NCI-H2107 treated with DMSO at 0.1 percent for 48 hours (cell line): ENCODE measurements around the gene SUSD4.

Source experiments
- DNase-seq: peaks from one replicate; lab custom pipeline; 2025; ENCODE audit not compliant: unreplicated experiment; lab: John Stamatoyannopoulos, UW

The SUSD4 gene

DNA sequence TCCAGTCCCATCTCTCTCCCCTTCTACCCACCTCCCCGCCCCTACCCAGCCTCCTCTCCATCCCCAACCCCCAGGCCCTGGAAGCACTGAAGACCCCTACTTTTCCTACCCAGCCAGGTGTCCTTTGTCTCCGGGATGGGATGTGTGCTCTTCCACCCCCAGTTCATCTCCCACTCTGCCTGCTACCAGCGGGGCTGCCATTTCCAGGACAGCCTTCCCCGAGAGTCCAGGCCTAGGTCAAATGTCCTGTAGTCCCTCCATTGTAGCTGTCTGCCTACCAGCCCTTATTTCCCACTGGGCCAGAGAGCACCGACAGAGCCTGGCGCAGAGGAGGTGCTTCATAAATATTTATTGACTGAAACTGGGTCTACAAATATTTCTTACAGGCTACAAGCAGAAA, 148.9 kb downstream of the SUSD4 start:
- DNase-seq, result no peak

DNA sequence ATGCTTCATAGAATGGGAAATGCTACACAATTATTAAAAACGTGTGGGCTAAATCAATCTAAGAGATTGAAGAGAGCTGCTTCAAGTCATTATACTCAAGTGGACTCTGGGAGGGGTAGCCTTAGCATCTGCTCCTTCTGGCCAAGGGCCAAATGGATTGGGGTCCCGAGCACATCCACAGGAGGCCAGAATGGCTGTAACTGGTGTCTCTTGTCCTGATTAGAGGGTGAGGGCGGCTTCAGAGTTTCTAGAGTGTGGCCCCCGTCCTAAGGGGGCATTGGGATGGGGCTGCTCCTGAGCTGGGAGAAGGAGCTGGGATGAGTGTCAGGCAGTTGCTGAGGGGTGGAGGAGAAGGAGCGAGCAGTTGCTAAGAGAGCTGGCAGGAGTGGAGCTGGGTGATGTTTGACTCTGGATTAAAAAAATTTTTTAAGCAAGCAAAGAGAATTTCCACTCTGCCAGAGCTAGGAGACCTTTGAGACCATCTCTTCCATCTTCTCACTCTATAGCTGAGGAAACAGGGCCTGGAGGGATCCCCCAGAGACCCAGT, 149.6 kb downstream of the SUSD4 start:
- no peak for DNase-seq

DNA sequence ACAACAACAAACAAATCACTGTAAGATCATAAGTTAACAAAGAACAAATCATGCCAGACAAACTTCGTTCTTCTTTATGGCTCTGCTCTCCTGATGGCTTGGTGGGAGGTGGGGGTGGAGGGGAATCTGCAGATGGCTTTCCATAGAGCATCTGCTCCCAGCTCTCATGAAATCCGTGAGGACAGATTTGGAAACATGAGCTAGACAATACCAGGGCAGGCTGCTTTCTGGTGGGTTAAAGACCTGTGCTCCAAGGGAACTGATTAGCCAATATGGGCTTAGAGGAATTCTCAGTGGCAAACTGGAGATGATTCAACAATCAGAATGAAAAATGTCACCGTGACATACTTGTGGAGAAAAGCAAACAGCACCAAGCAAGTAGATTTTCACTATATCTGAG, 151.5 kb downstream of the SUSD4 start:
- no peak for DNase-seq

DNA sequence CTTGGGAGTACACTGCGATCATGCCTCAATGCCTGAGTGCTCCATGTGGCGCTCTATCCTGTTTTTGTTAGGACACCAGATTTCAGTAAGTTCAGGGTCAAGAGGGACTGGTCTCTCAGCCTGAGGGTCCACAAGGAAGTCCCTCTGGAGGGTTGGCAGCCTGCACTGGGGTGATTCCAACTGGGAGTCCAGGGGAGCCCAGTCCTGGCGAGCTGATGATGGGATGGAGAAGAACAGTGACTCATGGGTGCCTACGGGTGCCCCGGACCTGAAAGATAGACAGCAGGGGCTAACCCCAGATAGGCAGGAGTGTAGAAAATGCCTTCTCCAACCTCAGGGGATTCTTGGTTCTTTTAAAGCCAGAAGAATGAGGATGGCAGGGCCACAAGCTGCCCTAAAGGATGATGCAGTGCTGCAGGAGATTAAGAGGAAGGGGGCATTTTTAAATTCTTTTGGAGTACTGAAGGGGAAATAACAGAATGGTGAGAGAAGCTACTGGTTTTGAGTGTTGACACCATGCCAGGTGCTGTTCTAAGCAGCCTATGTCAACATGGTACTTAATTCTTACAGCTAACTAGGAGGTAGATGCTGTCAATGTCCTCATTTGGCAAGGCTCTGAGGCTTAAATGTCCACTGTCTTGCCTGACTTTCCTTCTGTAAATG, 152.5 kb downstream of the SUSD4 start:
- DNase-seq, result no peak

DNA sequence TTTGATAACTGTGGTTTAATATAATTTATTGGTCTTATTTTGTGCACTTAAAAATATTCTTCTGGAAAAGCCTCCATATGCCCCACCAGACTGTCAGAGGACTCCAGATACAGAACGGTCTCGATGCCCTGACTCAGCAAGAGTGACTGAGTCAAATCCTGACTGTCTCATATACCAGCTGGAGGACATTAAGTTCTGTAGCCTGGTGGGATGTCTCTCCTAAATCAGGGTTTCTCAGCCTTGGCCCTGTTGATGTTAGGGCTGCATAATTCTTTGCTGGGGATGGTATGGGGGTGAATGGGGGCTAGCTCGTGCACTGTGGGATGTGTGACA, 153.2 kb downstream of the SUSD4 start:
- no peak for DNase-seq

DNA sequence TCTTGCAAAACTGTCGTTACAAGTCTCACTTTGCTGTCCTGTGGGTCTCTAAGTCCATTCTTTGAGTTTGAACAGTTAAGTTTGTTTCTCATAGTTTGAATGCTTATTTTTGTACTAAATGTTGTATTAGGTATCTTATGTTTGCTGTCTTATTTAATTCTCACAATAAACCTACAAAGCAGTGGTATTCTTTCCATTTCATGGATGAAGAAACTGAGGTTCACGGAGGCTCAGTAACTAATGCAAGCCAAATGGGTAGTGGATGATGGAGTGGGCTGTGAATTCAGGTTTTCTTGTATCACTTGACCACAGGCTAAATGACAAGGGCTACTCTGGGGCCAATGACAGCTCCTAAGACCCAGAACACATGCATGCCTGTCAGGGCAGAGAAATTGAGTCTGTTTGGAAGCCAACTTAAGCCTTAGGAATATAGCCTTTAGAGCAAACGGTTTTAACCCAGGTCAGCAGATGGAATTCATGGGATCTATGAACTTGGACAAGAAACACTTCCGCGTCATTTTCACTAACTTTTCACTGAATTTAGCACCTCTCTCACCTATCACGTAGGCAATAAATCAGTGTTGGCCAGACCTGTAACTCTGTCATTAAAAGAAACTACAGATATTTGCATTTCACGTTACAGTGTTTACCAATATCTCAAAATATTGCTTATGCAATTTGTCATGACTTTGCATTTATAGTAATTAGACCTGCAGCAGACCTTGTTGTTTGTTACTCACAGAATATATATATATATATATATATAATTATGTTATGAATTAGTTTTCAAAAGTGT, 153.8 kb downstream of the SUSD4 start:
- no peak for DNase-seq

DNA sequence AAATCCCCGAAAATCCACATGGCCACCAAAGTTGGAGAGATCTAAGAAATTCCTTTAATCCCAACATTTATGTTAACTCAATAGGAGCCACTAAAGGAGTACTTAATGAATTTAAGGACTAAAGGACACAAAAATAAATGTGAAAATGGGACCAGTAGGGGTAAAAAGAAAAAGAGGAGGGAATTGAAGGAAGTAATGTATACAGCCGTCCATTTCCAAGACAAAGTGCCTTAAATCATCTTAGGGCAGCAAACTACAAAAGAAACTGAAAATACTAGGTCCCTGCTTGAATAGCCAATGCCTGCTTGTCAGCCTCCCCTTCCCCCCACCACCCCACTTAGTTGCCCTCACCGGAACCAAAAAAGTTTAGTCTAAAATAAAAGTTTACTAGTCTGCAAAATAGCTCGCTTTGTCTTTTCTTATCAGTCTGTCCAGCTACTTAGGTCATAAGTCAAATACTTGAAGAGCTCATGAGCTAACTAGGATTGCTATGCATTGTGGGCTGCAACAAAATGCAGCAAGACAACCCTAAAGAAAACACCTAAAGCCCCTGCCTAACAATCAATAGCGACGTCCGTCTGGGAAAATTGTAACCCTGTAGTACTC, 154.6 kb downstream of the SUSD4 start:
- DNase-seq, result no peak

DNA sequence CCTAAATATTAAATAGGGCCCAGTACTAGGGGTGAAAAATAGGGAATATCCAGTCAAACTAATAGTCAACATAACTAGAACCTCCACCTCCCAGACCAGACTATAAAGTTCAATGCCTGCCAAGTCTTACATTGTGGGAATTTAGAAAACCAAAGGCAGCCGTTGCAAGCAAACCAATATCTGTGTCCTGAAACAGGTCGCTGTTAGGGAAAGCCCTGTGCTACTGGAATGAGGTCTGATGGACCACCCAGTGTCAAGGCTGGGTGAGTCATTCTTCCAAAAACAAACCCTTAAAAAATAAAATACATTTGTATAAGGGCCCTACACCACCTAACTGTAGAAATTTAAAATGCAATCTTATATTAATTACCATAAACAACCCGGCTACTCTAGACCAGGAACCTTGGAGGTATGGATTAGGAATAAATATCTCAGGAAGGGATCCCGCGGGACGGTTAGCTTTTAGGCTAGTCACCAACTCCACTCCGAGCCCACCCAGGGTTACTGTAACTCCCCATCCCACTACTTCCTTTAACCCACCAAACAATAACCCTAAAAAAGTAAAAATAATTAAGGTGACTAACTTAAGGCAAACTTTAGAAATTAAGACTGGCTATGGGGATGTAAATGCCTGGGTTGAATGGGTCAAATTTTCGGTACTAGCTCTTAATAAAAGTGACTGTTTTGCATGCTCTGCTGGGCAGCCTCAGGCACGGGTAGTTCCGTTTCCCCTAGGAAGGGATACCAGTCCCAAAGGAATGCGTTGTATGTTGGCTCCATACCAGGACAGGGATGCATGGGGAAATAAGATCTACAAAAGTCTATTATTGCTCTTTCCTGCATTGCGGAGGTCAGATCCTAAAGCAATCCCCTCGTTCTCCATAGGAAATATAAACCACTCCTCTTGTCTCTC, 155.6 kb downstream of the SUSD4 start:
- no peak for DNase-seq

DNA sequence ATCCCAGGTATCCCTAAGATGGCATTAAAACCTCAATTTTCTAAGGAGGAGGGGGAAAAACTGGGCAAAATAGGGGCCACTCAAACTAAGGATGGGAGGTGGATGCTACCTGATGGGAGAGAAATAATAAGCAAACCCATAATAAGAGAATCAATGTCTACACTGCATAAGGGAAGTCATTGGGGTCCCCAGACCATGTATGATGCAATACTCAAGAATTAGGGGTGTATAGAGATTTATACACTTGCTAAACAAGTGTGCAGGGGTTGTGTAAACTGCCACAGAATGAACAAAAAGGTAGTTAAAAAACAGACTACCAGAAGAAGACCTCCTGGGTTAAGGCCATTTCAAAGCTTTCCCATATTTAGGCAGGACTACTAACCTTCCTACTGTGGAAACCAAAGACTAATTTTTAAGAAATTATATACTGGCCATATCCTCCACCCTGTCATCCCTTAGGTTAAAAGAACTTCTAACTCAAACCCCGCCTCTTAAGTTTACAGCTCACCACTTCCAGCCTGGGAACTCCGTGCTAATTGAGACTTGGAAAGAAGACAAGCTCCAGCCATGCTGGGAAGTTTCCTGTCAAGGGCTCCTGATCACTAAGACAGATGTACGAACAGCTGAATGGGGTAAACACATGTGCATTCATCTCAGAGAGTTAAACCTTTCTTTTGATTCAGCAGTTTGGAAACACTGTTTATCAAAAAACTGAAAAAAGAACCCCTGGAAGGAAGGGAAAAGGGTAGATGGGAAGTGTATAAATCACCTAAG, 156.5 kb downstream of the SUSD4 start:
- no peak for DNase-seq

DNA sequence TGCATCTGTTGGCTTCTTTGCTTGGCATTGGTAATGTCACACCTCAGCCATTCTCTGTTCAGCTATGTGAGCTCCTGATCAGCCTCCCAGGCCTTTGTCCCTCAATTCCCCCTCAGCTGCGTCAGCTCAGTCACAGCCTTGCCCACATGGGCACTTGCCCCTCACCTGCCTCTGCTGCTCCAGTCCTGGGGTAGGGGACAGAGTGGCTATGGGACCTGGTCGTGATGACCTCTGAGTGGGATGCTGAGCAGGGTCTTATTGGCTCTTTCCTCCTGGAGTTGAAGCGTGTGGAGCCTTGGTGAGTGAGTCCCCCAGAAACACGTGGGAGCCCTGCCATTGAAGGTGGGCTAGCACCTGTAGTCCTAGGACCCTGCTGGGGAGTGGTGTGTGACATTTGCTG, 159.6 kb downstream of the SUSD4 start:
- DNase-seq, result no peak

DNA sequence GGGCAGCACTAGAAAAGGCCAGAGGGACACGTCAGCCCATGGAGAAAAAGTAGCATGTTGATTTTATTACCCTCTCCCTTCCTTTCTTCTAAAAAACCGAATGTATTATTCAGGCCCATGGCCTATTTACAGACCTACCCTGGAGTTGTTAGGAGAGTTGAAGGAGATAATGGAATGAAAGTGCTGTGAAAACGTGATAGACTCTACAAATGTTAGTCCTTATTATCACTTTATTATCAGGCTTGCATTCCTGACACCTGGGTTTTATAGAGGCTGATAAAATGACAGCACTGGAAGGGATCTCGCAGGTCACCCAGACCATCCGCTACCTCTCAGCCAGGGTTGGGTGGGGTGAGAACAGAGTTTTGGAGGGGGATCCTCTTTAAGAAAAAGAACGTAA, 160.3 kb downstream of the SUSD4 start:
- no peak for DNase-seq

DNA sequence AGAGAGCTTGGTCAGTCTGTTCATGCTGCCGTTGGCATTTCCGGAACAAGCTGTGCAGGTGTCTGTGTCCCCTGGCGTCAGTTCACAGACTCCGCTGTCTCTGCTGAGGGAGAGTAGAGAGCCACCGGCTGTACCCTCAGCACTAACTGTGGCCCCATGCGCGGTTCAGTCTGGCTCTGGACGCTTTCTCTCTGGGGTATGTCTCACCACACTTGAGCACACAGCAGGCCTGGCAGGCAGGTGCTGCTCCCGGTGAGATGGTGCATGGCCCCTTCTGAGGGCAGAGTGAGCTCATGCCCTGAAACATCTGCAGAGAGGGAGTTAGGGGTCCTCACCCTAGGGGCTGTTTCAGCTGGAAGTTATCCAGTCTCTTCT, 161.0 kb downstream of the SUSD4 start:
- peak; percentile 7 for DNase-seq

DNA sequence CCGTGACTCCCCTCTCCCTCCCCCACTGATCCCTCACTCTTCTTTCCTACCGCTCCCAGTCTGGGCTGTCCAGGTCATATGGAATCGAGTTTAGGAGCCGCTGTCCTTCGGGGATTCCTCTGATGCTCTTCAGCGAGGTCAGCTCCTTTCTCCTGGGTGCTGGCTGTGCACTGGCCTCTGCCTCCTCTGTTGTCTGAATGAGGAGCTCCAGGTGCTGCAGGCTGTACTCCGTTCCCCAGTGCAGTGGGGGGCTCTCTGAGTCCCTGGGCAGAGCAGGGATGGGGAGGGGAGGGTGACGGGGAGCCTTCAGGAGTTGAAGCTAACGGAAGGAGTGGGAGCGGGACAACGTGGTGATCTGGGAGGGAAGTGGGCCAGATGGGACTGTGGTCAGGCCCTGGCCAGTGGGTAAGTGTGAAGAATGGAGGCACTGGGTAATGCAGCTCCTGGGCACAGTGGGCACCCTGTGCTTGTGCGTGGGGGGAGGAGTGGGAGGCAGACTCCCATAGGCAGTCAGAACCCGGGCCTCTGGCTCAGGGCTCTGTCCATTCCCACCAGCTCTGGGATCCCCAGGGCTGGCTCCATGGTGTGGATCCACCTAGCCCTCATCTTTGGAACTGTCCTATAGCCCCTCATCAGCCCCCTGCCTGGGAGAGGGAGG, 161.5 kb downstream of the SUSD4 start:
- no peak for DNase-seq

DNA sequence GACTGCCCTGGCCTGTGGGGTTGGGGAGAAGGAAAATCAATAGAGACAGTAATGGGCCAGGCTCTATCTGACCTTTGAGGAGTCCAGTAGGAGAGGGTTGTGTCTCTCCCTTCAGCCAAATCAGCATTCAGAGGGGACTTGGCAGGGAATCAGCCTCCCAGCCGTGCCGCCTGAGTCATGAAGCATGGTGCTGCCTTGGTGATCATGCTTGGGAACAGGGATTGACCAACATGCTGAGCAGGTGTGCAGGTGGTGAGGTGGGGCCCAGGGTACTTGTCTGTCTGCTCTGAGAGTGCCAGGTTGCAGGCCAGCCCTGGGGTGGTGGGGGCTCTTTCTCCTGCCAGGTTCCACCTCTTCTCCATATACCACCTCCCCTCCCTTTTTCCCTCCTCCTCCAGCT, 162.0 kb downstream of the SUSD4 start:
- DNase-seq, result peak; percentile 65

DNA sequence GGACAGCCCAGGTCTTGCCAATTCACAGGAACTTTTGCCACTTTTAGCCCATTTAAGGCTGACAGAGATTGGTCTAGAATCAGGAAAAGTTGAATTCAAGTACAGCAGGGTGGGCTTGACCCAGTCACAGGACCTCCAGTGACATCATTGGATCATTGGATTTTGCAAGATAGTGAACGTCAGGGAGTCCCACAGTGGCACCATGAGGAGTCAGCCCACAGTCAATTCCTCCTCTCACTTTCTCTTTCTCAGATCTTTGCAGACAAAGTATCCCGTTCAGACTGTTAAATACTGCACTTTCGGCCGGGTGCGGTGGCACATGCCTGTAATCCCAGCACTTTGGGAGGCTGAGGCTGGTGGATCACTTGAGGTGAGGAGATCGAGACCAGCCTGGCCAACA, 163.1 kb downstream of the SUSD4 start:
- DNase-seq, result no peak

DNA sequence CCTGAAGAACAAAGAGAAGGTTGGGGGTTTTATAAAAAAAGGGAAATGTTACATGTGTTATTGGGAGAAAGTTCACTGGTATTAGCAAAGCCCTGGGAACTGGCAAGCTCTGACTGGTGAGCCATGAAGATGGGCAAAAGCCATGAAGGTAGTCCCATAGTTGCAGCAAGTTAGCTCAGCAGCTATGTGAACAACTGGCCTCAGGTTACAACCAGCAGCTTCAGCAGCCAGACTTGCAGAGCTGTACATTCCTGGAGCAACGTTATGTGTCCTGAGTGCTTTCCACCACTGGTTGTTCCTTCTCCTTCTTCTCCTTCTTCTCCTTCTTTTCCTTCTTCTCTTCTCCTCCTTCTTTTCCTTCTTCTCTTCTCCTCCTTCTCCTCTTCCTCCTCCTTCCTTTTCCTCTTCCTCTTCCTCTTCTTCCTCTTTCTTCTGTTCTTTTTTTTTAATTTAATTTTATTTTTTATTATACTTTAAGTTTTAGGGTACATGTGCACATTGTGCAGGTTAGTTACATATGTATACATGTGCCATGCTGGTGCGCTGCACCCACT, 164.8 kb downstream of the SUSD4 start:
- peak; percentile 7 for DNase-seq

DNA sequence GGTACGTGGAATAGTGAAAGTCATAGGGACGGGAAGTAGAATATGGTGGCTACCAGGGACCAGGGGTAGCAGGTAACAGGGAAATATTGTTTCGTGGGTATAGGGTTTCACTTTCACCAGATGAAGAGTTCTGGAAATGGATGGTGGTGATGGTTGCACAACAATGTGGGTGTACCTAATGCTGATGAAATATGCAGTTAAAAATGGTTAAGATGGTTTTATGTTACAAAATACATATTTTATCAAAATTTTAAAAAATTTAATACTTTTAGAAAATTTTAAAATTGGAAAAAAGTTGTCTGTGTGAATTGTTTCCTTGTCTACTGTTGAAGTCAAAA, 165.4 kb downstream of the SUSD4 start:
- no peak for DNase-seq

DNA sequence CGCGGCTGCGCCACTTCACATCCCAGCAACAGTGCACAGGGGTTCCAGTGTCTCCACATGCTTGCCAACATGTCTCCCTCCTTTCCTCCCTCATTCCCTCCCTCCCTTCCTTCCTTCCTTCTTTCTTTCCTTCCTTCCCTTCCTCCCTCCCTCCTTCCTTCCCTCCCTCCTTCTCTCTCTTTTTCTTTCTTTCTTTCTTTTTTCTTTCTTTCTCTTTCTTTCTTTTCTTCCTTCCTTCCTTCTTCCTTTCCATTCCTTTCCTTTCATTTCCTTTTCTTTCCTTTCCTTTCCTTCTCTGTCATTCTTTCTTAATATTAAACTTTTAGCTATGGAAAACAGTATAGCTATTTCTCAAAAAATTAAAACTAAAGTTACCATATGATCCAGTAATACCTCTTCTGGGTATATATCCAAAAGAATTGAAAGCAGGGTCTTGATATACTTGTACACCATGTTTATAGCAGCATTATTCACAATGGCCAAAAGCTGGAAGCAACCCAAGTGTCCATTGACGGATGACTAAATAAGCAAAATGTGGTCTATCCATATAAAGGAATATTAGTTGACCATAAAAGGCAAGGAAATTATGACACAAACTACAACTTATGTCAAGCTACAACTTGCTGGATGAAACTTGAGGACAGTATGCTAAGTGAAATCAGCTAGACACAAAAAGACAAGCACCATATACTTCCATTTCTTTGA, 165.9 kb downstream of the SUSD4 start:
- DNase-seq, result no peak
